KOPT-K1 (cell line): ENCODE measurements around the gene GCGR.

Source experiments
- H3K27ac ChIP-seq: fragments of 200-600 bp; sonication (generic); 2 replicates; pipeline ENCODE4 v1.5.1; 2016; ENCODE audit warnings: antibody characterized with exemption, mild to moderate bottlenecking, low read depth, low read length; ENCODE audit not compliant: poor library complexity, severe bottlenecking
- H3K36me3 ChIP-seq: fragments of 200-600 bp; sonication (generic); 2 replicates; pipeline ENCODE4 v1.5.1; 2017; ENCODE audit warnings: antibody characterized with exemption, mild to moderate bottlenecking, low read length, moderate library complexity; ENCODE audit not compliant: insufficient read depth
- H3K9me3 ChIP-seq: fragments of 200-600 bp; sonication (generic); 2 replicates; pipeline ENCODE4 v1.5.1; 2017; ENCODE audit warnings: antibody characterized with exemption, low read length, mild to moderate bottlenecking; ENCODE audit not compliant: insufficient read depth, poor library complexity, severe bottlenecking

Gene GCGR

GRCh38 chr17:81821603-81822311 lies 17.8 kb downstream of the GCGR start:
- Histone ChIP-seq H3K36me3 (no peaks in the 10 kb centered on the region), H3K9me3 (no peaks in the 10 kb centered on the region), H3K27ac (peak overlapping the region; percentile 52)

- Histone ChIP-seq H3K36me3 (no peaks in the 10 kb centered on the region), H3K9me3 (no peaks in the 10 kb centered on the region), H3K27ac (peak overlapping the region; percentile 52)
Observed at GRCh38 chr17:81822312-81822637, 18.3 kb downstream of the GCGR start.

- Histone ChIP-seq H3K27ac (no peak overlapping the region), H3K36me3 (no peaks in the 10 kb centered on the region), H3K9me3 (no peaks in the 10 kb centered on the region)
Observed at GRCh38 chr17:81822996-81823819, 19.3 kb downstream of the GCGR start.

GRCh38 chr17:81823820-81824550 lies 20.0 kb downstream of the GCGR start:
- no peaks in the 10 kb centered on the region for H3K36me3 ChIP-seq
- no peak overlapping the region for H3K27ac ChIP-seq
- no peaks in the 10 kb centered on the region for H3K9me3 ChIP-seq

GRCh38 chr17:81824595-81824994 lies 20.6 kb downstream of the GCGR start:
- Histone ChIP-seq H3K27ac (no peak overlapping the region), H3K36me3 (no peaks in the 10 kb centered on the region), H3K9me3 (no peaks in the 10 kb centered on the region)

- Histone ChIP-seq H3K9me3 (no peaks in the 10 kb centered on the region), H3K27ac (no peak overlapping the region), H3K36me3 (no peaks in the 10 kb centered on the region)
Observed at GRCh38 chr17:81825841-81826466, 22.0 kb downstream of the GCGR start.

- no peaks in the 10 kb centered on the region for H3K36me3 ChIP-seq
- no peak overlapping the region for H3K27ac ChIP-seq
- no peaks in the 10 kb centered on the region for H3K9me3 ChIP-seq
Observed at GRCh38 chr17:81828656-81829055, 24.7 kb downstream of the GCGR start.

- Histone ChIP-seq H3K27ac (no peak overlapping the region), H3K9me3 (no peaks in the 10 kb centered on the region)
Observed at GRCh38 chr17:81829858-81830257, 25.9 kb downstream of the GCGR start.

GRCh38 chr17:81831563-81831956 lies 27.6 kb downstream of the GCGR start:
- Histone ChIP-seq H3K9me3 (no peaks in the 10 kb centered on the region), H3K36me3 (no peaks in the 10 kb centered on the region), H3K27ac (peak overlapping the region; percentile 69)

More at GRCh38 chr17:81829858-81830257, 25.9 kb downstream of the GCGR start:
- H3K36me3 ChIP-seq: no peaks in the 10 kb centered on the region

GRCh38 chr17:81831957-81832607 lies 28.1 kb downstream of the GCGR start:
- Histone ChIP-seq H3K36me3 (no peaks in the 10 kb centered on the region), H3K9me3 (no peaks in the 10 kb centered on the region)

GRCh38 chr17:81832608-81833159 lies 28.7 kb downstream of the GCGR start:
- H3K9me3 ChIP-seq: no peaks in the 10 kb centered on the region
- H3K36me3 ChIP-seq: no peaks in the 10 kb centered on the region
- H3K27ac ChIP-seq: peak overlapping the region; percentile 69

More at GRCh38 chr17:81831957-81832607, 28.1 kb downstream of the GCGR start:
- H3K27ac ChIP-seq: peak overlapping the region; percentile 69

- H3K27ac ChIP-seq: peak within 1 kb of the TSS; percentile 97
- H3K9me3 ChIP-seq: no peaks in the 10 kb centered on the region
- H3K36me3 ChIP-seq: no peaks in the 10 kb centered on the region
Observed at GRCh38 chr17:81833160-81833920, 29.4 kb downstream of the GCGR start, which contains the start of gene MCRIP1. Gene MCRIP1 (minus strand): TSS chr17:81833291. CDS start chr17:81824506, 8,785 bp downstream.

GRCh38 chr17:81833921-81834830 lies 30.2 kb downstream of the GCGR start:
- H3K27ac ChIP-seq: peak overlapping the region; percentile 97
- H3K9me3 ChIP-seq: no peaks in the 10 kb centered on the region
- no peaks in the 10 kb centered on the region for H3K36me3 ChIP-seq
